ENCODE results near the gene ASB2. TPM values are rescaled to one million over a fixed set of nuclear protein-coding genes. Genes with fewer than 3 reads are reported as not detected.

The ASB2 gene
- total RNA-seq, 1 experiment from 2014 or later = 0.35 TPM

GRCh38 chr14:93892505-93892839, 83.9 kb downstream of the ASB2 start:
- no peak for DNase-seq
- Histone ChIP-seq H3K23ac (ENCODE audit: insufficient read length, low read depth, low read length) (no peak overlapping the region), H2BK15ac (ENCODE audit: low read depth, low read length) (no peak overlapping the region), H3K79me1 (ENCODE audit: insufficient read depth, low read depth, low read length, poor library complexity, severe bottlenecking) (no peaks in the 10 kb centered on the region), H3K4me1 (ENCODE audit: insufficient read depth, low read length) (no peaks in the 10 kb centered on the region; the same call in 1 of the 2 replicates), H2AFZ (ENCODE audit: low read length) (no peak overlapping the region), H2BK5ac (ENCODE audit: insufficient read length, low read length) (no peak overlapping the region), H3K79me2 (ENCODE audit: insufficient read depth, low read length) (no peaks in the 10 kb centered on the region), H4K20me1 (ENCODE audit: control insufficient read depth, insufficient read depth, insufficient read length) (no peaks in the 10 kb centered on the region), H3K18ac (ENCODE audit: insufficient read length, low read depth, low read length) (no peak overlapping the region), H3K4ac (ENCODE audit: low read depth, low read length) (no peak overlapping the region), H4K91ac (ENCODE audit: insufficient read length, low read depth, low read length) (no peak overlapping the region), H3K9ac (ENCODE audit: extremely low read depth, insufficient read length, low read length) (no peak overlapping the region), H3K27me3 (ENCODE audit: insufficient read depth, low read length) (no peaks in the 10 kb centered on the region), H4K8ac (replicated peaks; ENCODE audit: insufficient read length, low read depth, low read length) (no peak overlapping the region), H2BK20ac (ENCODE audit: low read depth, low read length, poor library complexity, severe bottlenecking) (no peak overlapping the region), H3K9me3 (ENCODE audit: control insufficient read depth, low read depth, low read length) (no peaks in the 10 kb centered on the region), H2AK5ac (ENCODE audit: insufficient read length, low read length) (no peak overlapping the region), H3K56ac (ENCODE audit: insufficient read length, low read depth, low read length) (no peak overlapping the region), H3T11ph (ENCODE audit: low read length) (no peak overlapping the region), H3K23me2 (ENCODE audit: insufficient read length, low read depth, low read length, poor library complexity, severe bottlenecking) (no peaks in the 10 kb centered on the region), H3K4me2 (ENCODE audit: insufficient read depth, insufficient read length, low read length) (no peak overlapping the region), H2BK12ac (ENCODE audit: insufficient read length, low read depth, low read length) (no peak overlapping the region), H3K27ac (ENCODE audit: insufficient read length, low read depth, low read length) (no peak overlapping the region), H4K5ac (ENCODE audit: insufficient read length, low read depth, low read length) (no peak overlapping the region), H3K14ac (ENCODE audit: insufficient read depth, low read length) (no peak overlapping the region), H2BK120ac (ENCODE audit: low read depth, low read length, poor library complexity, severe bottlenecking) (no peak overlapping the region)
- Mint-ChIP-seq H3K9me3 (no peaks in the 10 kb centered on the region), H3K36me3 (ENCODE audit: insufficient read depth in 1 of 3, low read depth in 3 of 3) (no peaks in the 10 kb centered on the region), H3K4me1 (peaks cover 42 to 47% of the 10 kb centered on the region in 2 experiments), H3K27ac (no peak overlapping the region; a peak in 1 of 7 replicates), H3K4me3 (no peak overlapping the region), H3K27me3 (ENCODE audit: low read depth) (peaks cover 6% of the 10 kb centered on the region)
- no CpG with 5 or more reads among the region's 5 CpGs for WGBS (ENCODE audit: extremely low coverage, insufficient read length, low lambda C conversion rate)
- TF ChIP-seq, protein P1, sequence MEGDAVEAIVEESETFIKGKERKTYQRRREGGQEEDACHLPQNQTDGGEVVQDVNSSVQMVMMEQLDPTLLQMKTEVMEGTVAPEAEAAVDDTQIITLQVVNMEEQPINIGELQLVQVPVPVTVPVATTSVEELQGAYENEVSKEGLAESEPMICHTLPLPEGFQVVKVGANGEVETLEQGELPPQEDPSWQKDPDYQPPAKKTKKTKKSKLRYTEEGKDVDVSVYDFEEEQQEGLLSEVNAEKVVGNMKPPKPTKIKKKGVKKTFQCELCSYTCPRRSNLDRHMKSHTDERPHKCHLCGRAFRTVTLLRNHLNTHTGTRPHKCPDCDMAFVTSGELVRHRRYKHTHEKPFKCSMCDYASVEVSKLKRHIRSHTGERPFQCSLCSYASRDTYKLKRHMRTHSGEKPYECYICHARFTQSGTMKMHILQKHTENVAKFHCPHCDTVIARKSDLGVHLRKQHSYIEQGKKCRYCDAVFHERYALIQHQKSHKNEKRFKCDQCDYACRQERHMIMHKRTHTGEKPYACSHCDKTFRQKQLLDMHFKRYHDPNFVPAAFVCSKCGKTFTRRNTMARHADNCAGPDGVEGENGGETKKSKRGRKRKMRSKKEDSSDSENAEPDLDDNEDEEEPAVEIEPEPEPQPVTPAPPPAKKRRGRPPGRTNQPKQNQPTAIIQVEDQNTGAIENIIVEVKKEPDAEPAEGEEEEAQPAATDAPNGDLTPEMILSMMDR (conservative IDR thresholded peaks at IDR 0.05) = no peak
